CD4-positive, alpha-beta T cell treated with Interferon alpha-2 for 1 hour (primary cell): ENCODE measurements around the gene CD6.
"Not testable (repeated sequence)": the region's sequence is repeated elsewhere in the genome, so short reads cannot be mapped to it uniquely, and the experiment has no call there.

ENCODE experiments used
- DNase-seq, 2 donors: peaks; one replicate each; pipeline ENCODE4 v3.0.0-alpha.2; 2020 to 2022

CD6 gene

DNA sequence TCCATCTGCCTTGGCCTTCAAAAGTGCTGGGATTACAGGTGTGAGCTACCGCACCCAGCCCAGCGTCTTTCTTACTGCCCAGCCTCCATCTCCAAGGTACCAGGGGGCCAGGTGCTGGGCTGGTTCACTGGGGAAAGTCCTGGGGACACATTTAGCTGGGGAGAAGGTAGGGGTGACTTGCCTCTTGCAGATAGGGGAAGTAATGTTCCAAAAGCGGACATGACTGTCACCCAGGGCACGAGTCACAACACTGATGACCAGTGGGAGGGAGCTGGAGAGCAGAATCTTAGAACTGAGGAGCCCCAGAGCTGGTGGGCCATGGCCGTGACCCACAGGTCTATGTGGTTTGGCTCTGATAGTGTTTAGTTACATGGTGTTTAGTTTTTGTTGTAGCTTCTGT lies 17.1 kb upstream of the CD6 start:
- peak in 1 of 2 donors; percentile 63 for DNase-seq

DNA sequence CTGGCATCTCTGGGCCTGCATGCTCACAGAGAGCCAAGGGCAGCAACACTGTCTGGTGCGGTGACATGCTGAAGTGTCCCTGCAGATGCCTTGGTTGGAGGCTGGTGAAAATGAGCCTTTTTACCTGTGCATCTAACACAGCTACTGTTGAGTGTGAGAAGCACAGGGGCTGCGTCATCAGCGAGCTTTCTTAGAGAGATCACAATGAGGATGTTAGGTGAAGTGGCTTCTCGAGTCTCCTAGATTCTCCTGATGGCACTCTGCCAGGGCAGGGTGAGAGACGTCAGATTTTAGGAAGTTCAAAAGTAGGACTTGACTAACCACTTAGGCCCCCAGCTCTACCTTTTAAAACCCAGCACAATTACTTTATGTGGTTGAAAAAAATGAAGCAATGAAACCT lies 15.9 kb upstream of the CD6 start:
- DNase-seq, result no peak

DNA sequence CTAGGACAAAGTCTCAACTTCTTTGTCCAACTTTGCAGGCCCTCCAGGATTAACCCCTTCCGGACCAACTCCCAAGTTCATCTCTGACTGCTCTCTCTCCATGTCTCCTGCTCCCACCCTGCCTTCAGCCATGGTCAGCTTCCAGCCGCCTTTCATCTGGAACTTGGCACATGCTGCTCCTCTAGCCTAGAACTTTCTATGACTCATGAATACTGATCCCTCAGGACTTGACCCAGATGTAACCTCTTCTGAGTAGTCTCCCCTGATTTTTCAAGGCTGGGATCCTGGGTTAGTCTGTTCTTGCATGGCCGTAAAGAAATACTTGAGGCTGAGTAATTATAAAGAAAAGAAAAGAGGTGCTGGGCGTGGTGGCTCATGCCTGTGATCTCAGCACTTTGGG lies 14.3 kb upstream of the CD6 start:
- DNase-seq, result no peak

DNA sequence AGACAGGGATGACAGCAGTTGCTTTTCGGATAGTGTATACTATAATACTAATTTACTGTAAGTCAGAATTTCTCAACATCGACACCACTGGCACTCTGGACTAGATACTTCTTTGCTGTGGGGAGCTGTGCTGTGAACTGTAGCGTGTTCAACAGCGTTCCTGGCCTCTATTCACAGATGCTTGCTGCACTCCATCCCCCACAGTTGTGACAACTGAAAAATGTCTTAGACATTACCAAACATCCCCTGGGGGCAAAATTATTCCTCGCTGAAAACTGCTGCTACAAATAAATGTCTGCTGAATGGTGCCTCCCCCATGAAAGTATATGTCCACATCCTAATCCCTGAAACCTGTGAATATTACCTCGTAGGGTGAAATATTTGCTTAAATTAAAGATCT lies 12.0 kb upstream of the CD6 start:
- no peak for DNase-seq

DNA sequence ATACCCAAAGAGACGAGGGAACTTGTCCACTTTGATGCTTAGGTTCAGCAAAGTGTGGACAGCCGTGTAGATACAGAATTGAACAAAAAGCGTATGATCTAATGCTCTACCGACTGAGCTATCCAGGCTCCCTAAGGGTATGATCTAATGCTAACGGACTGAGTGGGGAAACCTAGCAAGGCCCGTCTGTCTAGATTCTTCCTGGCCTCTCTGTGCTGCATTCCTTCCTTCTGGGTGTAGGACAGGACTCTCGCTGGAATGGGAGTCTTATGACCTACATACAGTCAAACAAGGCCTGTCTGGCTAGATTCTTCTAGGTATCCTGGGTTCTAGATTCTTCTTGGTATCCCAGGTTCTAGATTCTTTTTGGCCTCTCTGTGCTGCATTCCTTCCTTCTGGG lies 11.1 kb upstream of the CD6 start:
- DNase-seq, result no peak

DNA sequence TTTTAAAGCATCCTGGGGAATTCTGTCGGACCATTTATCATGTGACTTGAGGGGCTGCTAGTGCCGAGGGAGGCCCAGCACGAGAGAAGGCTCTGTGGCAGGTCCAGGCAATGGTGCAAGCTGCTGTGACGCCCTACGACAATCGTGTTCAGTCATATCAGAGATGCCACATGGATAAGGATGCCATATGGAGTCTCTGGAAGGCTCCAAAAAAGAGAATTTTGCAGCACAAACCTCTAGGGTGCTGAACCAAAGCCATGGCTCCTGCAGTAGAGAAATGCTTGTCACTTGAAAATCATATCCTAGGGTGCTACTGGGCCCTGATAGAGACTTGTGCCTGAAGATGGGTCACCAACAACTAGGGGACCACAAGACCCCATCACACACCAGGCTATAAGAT lies 6.7 kb upstream of the CD6 start:
- no peak for DNase-seq

DNA sequence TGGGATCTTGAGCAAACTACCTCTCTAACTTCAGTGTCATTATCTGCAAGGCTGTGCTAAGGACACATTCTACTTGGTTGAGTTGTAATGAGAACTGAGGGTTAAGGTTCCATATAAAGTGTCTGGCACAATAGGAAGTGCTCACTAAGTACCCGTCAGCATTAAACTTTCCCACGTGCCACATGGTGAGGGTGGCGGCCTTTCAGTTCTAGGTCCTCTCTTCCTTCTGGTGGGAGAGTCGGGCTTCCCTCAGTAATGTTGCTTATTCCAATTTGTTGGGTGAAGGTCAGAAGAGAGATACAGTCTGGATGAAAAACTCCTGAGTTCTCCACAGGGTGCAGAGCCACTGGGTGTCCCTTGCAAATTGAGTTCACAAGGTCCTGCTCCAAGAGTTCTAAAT lies 4.6 kb upstream of the CD6 start:
- DNase-seq, result no peak

DNA sequence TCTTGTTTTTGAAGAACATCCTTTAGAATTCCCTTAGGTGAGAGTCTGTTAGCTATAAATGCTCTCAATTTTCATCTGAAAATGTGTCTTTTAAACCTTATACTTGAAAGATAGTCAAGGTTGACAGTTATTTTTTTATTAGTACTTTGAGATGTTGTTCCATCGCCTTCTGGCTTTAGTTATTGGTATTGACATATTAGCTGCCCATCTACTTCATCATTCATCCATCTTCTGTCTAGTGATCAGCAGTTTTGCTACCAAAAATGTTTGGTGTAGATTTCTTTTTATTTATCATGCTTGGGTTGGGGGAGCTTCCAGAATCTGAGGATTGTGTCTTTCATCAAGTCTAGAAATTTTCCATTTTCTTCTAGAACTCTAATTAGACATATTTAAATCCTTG lies 3.3 kb upstream of the CD6 start:
- DNase-seq, result no peak

DNA sequence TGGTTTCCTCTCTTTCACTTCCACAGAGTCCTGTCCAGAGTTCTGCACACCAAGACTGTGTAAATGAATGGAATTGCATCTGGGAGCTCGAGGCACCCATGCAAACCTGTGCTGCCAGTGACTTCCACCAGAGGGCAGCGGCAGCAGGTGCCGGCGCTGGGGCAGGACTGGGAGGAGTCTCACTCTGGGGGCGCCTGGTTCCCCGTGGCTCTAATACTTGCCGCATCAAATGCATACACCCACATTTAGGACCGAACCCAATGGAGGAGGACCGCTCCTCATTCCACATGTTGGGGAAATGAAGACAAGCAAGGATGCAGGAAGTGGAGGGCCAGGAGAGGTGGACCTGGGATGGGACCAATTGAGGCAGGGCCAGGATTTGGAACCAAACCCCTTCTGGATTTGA lies 1.1 kb upstream of the CD6 start:
- DNase-seq, result peak; percentile 78 to 85

DNA sequence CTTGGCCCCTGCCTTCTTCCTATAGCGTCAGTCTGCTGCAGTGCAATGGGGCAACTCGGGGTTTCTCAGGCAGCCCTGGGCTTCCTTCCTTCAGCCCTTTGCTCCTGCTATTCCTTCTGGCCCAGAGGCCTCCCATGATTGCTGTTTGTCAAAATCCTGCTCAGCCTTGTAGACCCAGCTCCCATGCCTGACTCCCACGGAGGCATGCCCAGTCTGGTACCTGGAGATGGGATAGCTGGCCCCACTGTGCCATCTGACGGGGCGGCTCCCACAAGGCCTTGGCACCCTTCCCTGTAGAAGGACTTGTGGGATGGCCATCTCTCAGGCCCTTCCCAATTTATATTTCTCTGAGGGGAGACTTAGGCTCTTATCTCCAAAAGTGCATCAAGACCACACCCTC lies 590 bp upstream of the CD6 start:
- no peak for DNase-seq

DNA sequence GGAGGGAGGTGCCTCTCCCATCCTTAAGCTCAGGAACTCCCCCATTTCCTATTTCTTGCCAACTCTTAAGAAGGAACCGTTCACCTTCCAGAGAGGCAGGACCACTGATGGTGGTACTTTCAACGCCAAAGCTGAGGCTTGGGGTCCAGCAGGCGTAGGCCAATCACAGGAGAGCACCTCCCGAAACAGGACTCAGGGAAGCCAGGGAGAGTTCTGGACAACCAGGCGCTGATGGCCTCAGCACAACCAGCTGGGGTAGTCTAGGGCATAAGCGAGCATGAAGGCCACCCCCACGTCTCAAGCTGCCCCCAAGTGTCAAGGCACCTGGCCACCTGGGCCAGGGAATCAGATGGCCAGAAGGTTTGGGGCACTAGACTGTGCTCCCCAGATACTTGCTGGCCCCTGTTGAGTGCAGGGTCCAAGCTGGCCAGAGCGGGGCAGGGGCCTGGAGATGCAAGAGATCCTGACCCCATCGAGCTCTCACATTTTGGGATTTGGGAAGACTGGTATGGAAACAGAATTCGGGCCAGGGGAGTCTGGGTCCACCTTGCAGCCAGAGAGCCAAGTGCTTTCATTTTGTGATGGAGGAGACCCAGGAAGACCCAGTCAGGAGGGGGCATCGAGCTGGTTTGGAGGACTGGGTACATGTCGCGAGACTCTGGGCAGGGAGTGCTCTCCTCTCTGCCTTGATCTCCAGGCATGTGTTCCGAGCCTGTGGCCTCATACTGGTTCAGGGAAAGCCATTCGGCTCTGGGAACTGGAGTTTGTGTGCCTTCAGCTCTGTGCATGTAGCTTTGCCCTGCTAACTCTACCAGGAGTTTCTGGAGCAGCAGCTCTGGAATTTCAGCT lies 926 bp downstream of the CD6 start:
- DNase-seq, result peak; percentile 37 to 55

DNA sequence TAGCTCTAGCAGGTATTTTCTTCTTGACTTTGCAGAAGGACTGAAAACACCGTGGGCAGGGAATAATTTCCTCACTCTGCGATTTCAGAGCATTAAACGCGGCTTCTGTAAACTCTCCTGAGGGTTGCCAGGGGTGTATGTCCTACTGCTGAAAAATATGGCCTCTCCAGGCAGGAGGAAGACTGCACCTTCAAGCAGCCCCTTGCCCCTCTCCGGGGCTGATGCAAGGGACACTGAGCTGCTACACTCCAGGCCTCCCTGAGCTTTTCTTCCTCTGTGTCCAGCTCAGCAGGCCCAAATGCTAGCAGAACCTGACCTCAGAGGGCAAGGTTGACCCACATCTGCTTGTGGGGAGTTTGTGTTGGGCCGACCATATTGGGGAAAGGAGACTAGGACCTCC lies 2.2 kb downstream of the CD6 start:
- DNase-seq, result no peak

DNA sequence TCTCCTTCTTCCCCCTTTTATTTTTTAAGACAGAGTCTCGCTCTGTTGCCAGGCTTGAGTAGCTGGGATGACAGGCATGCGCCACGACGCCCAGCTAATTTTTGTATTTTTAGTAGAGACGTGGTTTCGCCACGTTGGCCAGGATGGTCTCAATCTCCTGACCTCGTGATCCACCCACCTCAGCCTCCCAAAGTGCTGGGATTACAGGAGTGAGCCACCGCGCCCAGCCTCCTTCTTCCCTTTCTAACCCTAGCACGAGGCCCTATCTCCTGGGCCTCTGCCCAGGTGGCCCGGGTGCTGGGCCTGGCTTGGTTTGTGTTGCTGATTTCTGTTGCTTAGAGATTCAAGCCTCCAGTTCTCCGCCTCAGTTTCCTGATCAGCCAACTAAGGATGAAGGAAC lies 2.8 kb downstream of the CD6 start:
- DNase-seq, result not testable (repeated sequence)

DNA sequence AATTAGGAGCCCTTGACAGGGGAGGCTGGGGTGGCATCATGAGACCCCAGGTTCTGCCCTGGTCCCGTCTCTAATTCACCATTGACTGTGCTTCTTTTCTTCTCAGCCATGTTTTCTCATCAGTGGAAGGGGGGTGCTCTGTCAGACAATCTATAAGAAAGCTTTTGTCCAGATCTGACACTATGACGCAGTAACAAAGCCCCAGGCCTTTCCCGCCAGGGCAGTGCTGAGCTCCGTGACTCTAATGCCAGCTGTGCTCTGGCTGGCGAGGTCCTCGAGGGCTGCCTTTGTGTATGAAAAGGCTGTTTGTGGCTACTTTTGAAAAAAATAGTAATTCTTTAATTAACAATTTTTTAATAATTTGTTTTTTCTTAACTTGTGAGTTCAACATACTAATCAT lies 3.2 kb downstream of the CD6 start:
- DNase-seq, result peak in 1 of 2 donors; percentile 47

DNA sequence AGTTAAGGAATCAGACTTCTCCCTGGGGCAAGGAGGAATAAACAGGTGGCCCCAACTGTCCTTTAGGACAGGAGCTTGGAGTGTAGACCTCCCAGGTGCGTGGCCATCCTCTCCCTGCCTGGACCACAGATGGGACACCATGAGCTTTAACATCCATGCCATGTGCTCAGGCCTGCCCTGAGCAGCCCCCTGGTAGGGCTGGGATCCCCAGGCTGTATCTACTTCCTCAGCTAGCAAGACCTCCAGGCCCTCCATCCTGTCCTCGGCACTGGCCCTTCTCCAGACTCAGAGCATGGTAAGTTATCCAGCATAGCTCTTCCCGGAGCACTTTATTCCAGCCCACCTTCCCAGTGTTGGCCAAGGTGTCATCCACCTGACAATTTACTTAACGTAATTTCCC lies 5.7 kb downstream of the CD6 start:
- DNase-seq, result no peak

DNA sequence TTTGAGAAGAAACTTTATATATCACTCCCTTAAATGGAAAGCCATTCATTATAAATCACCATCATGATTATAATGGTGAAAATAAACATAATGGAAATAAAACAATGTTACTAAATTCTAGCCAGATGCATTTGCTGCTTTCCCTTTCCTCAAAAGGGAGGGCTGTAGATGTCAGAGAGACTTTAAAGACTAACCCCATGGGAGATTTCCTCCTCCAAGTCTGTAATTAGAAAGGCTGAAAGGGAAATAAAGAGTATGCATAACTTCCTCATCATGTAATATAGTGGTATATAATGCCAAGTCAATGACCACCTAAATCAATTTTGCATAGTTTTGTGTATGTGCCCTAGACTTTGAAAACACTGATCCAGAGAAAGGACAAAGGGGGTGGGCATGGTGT lies 6.4 kb downstream of the CD6 start:
- DNase-seq, result no peak

DNA sequence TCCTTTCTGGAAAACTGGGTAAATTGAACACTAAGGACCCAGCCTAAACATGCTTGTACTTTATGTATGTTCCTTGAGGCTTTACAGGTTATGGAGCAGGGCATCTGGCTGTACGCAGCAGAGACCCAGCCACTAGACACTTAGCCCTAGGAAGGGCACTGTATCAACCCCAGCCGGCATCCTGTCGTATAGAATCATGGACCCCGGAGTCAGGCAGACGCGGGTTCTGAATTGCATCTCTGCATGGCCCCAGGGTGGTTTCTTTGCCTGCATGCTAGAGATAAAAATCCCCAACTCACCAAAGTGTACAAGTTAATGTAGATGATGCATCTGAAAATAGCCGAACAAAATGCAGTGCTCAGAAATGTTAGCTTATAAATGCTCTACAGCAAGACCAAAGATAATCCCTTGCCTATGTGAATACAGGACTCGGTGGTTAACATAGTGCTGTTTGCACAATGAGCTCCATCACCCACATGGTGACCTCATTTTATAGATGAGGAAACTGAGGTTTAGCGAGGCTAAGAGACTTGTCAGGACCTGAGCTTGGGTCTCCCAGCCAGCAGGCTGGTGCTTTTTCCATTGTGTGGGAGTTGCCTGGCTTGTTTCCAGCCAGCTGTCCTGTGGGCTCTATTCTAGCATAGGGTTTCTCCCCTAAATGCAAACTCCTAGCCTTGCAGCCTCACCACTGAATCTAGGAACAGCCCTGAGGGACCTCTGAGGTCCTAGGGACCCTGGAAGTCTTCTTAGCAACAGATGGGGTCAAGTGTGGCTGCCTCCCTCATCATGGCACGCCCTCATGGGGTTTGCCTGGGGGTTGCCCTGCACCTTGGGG lies 7.3 kb downstream of the CD6 start:
- DNase-seq, result peak in 1 of 2 donors; percentile 60

DNA sequence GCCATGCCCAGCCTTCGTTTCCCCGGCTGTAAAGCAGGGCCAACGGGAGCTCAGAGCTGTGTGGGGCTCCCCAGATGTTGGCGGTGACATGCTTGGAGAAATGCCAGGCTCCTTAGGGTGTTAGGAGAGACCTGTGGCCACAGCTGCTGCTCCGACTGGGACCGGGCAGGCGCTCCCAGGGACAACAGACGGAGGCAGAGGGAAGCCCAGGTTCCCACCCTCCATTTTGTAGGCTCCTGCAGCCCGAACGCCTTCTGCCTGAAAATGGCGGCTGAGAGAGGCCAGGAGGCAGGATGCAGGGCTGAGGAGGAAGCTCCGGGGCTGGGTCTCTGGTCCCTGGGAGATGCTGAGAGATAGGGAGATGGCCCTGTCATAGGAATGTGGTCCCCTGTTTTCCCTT lies 10.0 kb downstream of the CD6 start:
- DNase-seq, result no peak

DNA sequence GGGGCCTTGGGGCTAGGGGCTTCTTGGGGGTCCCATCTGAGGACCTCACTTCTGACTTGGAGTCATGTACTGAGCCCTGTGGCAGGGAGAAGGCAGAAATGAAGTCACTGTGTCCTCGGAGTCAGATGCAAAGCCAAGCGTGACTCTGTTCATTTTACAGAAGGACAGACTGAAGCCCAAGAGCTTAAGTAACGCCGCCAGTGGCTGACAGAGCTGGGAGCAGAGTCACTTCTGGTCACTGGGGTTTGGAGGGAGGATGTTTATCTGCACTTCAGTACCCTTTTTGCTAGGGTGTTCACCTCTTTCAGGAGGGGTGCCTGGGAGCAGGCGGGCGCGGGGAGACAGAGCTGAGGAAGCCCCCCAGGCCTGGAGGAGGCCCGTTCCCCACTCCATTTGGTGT lies 10.7 kb downstream of the CD6 start:
- DNase-seq, result peak in 1 of 2 donors; percentile 40

DNA sequence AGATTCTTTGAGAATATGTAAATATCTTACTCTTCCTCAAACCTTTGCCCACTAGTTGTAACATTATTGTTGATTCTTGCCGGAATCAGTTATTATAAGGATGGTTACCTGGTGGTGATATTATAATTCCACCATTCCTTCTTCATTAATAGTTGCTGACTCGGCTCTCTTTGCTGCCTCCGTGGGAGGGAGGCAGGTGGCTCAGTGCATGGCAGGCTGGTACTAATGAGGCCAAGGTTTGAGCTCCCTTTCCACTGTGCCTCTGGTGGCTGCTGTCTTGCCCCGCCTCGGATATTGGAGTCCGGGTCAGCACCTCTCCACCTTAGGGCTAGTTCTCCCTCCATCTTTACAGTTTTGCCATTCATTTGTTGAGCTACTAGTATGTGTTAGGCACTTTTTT lies 12.7 kb downstream of the CD6 start:
- DNase-seq, result no peak

DNA sequence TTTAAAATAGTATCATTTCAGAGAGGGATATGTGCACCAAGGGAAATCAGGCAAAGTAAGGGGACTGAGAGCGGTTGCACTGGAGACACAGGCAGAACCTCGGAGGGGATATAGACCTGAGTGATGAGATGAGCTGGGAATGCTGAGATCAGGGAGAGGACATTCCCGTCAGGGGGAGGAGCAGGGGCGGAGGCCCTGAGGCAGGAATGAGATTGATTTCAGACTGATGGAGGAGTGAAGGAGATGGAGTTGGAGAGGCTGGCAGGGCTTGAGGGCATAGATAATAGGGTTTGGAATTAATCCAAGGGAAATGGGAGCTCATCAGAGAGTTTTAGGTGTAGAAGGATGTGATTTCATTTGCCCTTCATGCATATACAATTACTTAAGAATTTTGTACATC lies 13.2 kb downstream of the CD6 start:
- no peak for DNase-seq

DNA sequence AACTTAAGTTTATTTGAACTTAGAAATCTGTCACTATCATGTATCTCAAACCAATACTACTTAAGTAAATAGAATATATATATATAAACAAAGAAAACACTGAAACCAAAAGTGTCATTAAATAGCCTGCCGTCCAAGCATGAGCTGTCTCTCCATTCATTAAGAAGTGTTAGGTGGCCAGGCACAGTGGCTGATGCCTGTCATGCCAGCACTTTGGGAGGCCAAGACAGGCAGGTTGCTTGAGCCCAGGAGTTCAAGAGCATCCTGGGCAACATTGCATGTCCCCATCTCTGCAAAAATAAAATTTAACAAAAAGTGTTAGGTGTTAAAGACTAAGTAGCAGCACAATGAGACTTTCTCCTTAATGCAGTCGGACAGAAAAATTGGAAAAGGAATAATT lies 14.0 kb downstream of the CD6 start:
- DNase-seq, result no peak

DNA sequence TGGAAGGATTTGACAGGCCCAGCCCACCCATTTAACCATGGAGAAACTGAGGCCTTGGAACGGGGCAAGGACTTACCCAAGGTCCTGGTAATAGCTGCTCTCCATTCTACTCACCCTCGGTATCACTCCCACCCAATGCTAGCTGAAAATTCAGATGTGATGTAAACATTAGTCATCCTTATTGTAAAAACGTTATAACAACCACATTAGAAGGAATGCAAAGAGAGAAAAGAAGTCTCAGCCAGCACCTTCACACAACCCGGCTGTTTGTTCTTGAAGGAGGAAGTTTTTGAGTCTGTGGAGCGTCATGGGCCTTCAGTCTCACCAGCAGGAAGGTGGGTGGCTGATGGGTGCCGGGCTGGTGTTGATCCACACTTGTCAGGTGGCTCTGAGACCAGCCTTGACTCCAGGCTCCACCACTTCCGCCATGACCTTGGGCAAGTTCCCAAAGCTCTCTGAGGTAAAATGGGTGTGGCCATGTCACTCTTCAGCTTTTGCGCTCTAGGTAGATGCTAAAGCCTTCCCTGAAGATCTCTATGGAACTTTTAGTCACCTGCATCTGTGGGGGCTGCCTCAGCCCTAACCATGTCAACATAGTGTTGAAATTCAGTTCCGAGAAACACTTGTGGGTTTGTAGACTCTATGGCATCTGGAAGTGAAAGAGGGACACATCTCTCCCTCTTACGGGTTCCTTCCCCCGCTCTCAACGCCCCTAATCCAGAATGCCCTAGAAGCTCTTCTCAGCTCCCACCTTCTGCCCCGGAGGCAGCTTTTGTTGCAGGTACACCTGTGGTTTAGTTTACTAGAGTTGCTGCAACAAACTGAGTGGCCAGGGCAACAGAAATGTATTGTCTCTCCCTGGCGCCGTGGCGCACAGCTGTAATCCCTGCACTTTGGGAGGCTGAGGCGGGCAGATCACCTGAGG lies 14.8 kb downstream of the CD6 start:
- peak; percentile 91 to 92 for DNase-seq
